HepG2 (cell line): ENCODE results near the gene THADA. TPM values are rescaled to one million over a fixed set of nuclear protein-coding genes. Genes with fewer than 3 reads are reported as not detected.

Experiments
- CHD4 ChIP-seq: fragments of 200-600 bp; sonication (generic); IDR thresholded peaks from 2 replicates; pipeline ENCODE4 v1.7.0; 2017; ENCODE audit warnings: mild to moderate bottlenecking, low read length, borderline replicate concordance
- HOXD1 ChIP-seq: sonication (generic); formaldehyde crosslinking; IDR thresholded peaks from 2 replicates; pipeline ENCODE4 v1.5.0; 2020; ENCODE audit warnings: missing genetic modification reagents
- MLX ChIP-seq: IDR thresholded peaks from 2 replicates; pipeline ENCODE4 v1.6.1; 2016
- MTA1 ChIP-seq: sonication (generic); formaldehyde crosslinking; IDR thresholded peaks from 2 replicates; pipeline ENCODE4 v1.4.0; 2020; ENCODE audit warnings: missing genetic modification reagents, mild to moderate bottlenecking, borderline replicate concordance
- SMAD9 ChIP-seq: sonication (generic); formaldehyde crosslinking; IDR thresholded peaks from 2 replicates; pipeline ENCODE4 v1.5.1; 2020; ENCODE audit warnings: mild to moderate bottlenecking, missing genetic modification reagents
- XBP1 ChIP-seq: sonication (generic); formaldehyde crosslinking; IDR thresholded peaks from 2 replicates; pipeline ENCODE4 v1.5.0; 2020; ENCODE audit warnings: missing genetic modification reagents
- ZNF10 ChIP-seq: sonication (generic); formaldehyde crosslinking; IDR thresholded peaks from 2 replicates; pipeline ENCODE4 v1.4.0; 2020; ENCODE audit warnings: mild to moderate bottlenecking, low read depth, missing genetic modification reagents, borderline replicate concordance
- ZNF207 ChIP-seq: fragments of 450-650 bp; IDR thresholded peaks from 2 replicates; pipeline ENCODE4 v1.6.1; 2016; ENCODE audit warnings: antibody characterized with exemption, borderline replicate concordance
- ZNF496 ChIP-seq: sonication (generic); formaldehyde crosslinking; IDR thresholded peaks from 2 replicates; pipeline ENCODE4 v1.8.1; 2023; ENCODE audit warnings: mild to moderate bottlenecking, moderate library complexity, missing genetic modification reagents; ENCODE audit not compliant: insufficient replicate concordance
- ZNF687 ChIP-seq: sonication (generic); formaldehyde crosslinking; IDR thresholded peaks from 2 replicates; pipeline ENCODE4 v1.5.1; 2020; ENCODE audit warnings: mild to moderate bottlenecking, missing genetic modification reagents, moderate library complexity
- ZNF816 ChIP-seq: sonication (generic); formaldehyde crosslinking; IDR thresholded peaks from 2 replicates; pipeline ENCODE4 v1.8.0; 2022; ENCODE audit warnings: missing genetic modification reagents, mild to moderate bottlenecking, borderline replicate concordance
- polyA plus RNA-seq, 8 experiments: library from polyadenylated mRNA; depleted of rRNA in 3 of 8; stranded (reverse) in 7 of 8; unstranded in 1 of 8; fragments of >200 nt; fragmentation: Illumina TruSeq in 4 of 8; extraction: Trizol in 4 of 8; gene quantifications; 2 replicates each; pipeline versions ENCODE4 v1.2.1 to v1.2.3, GENCODE V29; 2011 to 2016; ENCODE audit warnings: low read depth in 4 of 8, missing spikeins in 1 of 8, mixed read lengths in 1 of 8; ENCODE audit not compliant: insufficient read depth in 1 of 8
- total RNA-seq, 5 experiments: library from RNA; depleted of rRNA; stranded (reverse); fragments of >200 nt; fragmentation: Illumina TruSeq; extraction: Trizol; gene quantifications; 2 replicates each; pipeline ENCODE4 v1.2.3, GENCODE V29; 2016; ENCODE audit warnings: low read depth in 1 of 5
- TF ChIP-seq, protein P1 (sequence below): sonication (generic); formaldehyde crosslinking; conservative IDR thresholded peaks from 2 replicates; pipeline ENCODE4 v1.5.0; 2020; ENCODE audit warnings: missing genetic modification reagents
- TF ChIP-seq, protein P2 (sequence below): sonication (generic); formaldehyde crosslinking; IDR thresholded peaks from 2 replicates; pipeline ENCODE4 v1.4.0; 2020; ENCODE audit warnings: missing genetic modification reagents, borderline replicate concordance
- TF ChIP-seq, protein P3 (sequence below): sonication (generic); formaldehyde crosslinking; IDR thresholded peaks from 2 replicates; pipeline ENCODE4 v1.4.0; 2020; ENCODE audit warnings: missing genetic modification reagents, borderline replicate concordance

Gene THADA
- total and polyA plus RNA-seq, 2 of the 13 experiments (the other 11 are each of a cell fraction or from before 2014, with no cell fraction given), result 12.7 to 21.7 TPM

DNA sequence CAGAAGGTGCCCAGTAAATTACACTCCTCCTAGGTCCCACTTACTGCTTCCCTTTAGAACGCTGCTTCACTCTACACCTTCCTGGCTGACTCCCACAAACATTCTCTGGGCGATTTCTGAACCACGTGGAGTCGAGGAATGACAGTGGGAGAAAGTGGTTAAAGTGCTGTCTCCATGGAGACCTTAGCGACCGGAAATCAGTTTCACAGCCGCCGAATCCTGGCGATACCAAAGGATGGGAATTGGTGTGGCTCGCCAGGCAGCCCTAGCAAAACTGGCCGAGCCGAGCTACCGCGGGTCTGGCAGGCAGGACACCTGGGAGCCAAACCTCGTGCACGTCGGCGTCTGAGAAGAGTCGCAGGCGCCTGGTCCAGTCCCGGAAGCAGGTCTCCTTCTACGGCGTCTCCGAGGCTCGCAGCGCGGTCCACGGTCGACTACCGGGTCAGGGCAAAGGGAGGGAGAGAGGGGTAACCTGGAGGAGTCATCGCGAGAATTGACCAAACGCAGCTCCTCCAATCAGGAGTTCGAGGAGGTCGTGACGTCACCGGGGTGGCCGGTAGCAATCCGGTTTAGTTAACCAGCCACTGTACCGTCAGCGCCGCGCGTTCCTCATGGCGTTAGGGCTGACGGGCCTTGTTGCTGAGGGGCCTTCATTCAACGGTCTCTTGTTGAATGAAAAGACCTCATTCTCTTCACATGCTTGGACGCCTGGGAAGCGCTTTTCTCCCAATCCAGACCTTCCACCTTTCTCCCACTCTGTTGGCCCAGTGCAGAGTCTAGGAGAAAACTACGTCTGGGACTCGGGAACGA lies at the start of gene THADA (continued):
- TF ChIP-seq ZNF207, result no peak
- peak; percentile 57; the same call in 1 of the 2 replicates for TF ChIP-seq MLX (CRISPR knock-in tag)
- peak; percentile 99 for TF ChIP-seq ZNF687 (CRISPR knock-in tag)
- TF ChIP-seq ZNF496, result no peak
- no peak for TF ChIP-seq ZNF10
- TF ChIP-seq, protein P1, sequence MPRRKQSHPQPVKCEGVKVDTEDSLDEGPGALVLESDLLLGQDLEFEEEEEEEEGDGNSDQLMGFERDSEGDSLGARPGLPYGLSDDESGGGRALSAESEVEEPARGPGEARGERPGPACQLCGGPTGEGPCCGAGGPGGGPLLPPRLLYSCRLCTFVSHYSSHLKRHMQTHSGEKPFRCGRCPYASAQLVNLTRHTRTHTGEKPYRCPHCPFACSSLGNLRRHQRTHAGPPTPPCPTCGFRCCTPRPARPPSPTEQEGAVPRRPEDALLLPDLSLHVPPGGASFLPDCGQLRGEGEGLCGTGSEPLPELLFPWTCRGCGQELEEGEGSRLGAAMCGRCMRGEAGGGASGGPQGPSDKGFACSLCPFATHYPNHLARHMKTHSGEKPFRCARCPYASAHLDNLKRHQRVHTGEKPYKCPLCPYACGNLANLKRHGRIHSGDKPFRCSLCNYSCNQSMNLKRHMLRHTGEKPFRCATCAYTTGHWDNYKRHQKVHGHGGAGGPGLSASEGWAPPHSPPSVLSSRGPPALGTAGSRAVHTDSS (CRISPR knock-in tag), result no peak
- TF ChIP-seq XBP1 (CRISPR knock-in tag), result no peak
- TF ChIP-seq SMAD9 (CRISPR knock-in tag), result 0 out of 2 replicates have a peak, but pooled peaks have one; percentile 50
- TF ChIP-seq, protein P2, sequence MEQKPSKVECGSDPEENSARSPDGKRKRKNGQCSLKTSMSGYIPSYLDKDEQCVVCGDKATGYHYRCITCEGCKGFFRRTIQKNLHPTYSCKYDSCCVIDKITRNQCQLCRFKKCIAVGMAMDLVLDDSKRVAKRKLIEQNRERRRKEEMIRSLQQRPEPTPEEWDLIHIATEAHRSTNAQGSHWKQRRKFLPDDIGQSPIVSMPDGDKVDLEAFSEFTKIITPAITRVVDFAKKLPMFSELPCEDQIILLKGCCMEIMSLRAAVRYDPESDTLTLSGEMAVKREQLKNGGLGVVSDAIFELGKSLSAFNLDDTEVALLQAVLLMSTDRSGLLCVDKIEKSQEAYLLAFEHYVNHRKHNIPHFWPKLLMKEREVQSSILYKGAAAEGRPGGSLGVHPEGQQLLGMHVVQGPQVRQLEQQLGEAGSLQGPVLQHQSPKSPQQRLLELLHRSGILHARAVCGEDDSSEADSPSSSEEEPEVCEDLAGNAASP, result no peak; the same call in 1 of the 2 replicates
- TF ChIP-seq, protein P3, sequence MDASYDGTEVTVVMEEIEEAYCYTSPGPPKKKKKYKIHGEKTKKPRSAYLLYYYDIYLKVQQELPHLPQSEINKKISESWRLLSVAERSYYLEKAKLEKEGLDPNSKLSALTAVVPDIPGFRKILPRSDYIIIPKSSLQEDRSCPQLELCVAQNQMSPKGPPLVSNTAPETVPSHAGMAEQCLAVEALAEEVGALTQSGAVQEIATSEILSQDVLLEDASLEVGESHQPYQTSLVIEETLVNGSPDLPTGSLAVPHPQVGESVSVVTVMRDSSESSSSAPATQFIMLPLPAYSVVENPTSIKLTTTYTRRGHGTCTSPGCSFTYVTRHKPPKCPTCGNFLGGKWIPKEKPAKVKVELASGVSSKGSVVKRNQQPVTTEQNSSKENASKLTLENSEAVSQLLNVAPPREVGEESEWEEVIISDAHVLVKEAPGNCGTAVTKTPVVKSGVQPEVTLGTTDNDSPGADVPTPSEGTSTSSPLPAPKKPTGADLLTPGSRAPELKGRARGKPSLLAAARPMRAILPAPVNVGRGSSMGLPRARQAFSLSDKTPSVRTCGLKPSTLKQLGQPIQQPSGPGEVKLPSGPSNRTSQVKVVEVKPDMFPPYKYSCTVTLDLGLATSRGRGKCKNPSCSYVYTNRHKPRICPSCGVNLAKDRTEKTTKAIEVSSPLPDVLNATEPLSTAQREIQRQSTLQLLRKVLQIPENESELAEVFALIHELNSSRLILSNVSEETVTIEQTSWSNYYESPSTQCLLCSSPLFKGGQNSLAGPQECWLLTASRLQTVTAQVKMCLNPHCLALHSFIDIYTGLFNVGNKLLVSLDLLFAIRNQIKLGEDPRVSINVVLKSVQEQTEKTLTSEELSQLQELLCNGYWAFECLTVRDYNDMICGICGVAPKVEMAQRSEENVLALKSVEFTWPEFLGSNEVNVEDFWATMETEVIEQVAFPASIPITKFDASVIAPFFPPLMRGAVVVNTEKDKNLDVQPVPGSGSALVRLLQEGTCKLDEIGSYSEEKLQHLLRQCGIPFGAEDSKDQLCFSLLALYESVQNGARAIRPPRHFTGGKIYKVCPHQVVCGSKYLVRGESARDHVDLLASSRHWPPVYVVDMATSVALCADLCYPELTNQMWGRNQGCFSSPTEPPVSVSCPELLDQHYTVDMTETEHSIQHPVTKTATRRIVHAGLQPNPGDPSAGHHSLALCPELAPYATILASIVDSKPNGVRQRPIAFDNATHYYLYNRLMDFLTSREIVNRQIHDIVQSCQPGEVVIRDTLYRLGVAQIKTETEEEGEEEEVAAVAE (CRISPR knock-in tag), result peak; percentile 80; the same call in 1 of the 2 replicates
- TF ChIP-seq CHD4, result no peak
- TF ChIP-seq HOXD1 (CRISPR knock-in tag), result peak; percentile 69; the same call in 1 of the 2 replicates
- TF ChIP-seq ZNF816, result no peak; the same call in 1 of the 2 replicates
- peak; percentile 85 for TF ChIP-seq MTA1 (CRISPR knock-in tag)
